ENCODE results near the gene CCBE1.

The CCBE1 gene

DNA sequence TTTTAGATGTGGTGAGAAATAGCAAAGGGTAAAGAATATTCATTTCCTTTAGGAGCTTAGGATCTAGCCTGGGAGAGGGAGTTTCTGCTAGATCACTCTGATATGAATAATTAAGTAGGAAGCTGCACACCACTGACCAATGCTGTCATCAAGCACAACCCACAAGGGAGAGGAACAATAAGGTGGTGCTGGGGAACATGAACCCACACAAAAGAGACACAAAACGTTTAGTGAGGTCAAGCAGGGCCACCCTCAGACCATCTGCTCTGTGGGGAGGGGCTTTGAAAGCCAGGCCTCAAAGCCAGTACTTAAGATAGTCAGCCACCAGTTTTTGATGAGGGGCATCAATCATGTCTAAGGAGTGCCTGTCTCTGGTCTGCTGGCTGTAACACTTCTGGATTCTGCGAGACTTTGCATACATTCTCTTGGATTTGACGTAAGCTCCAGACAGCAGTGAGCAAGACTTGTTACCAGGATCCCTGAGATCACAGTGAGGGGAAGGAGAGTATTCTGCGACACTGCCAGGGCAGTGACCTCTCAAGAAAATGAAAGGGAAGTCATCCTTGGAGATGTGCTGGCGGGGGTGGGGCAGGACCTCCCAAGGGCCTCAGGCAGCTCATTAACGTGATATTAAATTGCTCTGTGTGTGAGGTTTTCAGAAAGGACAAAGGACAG, 127.0 kb downstream of the CCBE1 start:
- no peak for DNase-seq (ENCODE audit: low read depth in 2 of 2)

GRCh38 chr18:59569390-59569791, 127.8 kb downstream of the CCBE1 start:
- DNase-seq (ENCODE audit: low read depth in 2 of 2), result no peak

- no peak for DNase-seq (ENCODE audit: low read depth in 2 of 2)
Observed at GRCh38 chr18:59567431-59567830, 129.8 kb downstream of the CCBE1 start.

- no peak for DNase-seq (ENCODE audit: low read depth in 2 of 2)
Observed at GRCh38 chr18:59566533-59566971, 130.7 kb downstream of the CCBE1 start.

DNA sequence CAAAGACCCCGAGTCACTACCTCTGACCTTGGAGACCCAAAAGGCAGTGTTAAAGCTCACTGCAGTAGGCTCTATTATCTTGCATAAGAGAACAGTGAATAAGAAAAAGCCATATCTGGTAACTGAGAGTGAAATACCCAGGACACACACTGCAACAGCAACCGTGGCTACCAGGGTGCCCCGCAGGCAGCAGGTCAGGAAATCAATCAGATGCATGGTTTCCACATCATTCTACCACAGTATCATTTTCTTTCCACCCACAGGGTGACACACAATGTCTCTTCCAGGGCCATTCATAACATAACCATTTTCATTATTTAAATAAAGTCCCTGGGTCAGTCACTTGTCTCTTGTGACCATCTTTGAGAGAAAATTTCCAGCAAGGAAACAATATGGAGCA, 131.3 kb downstream of the CCBE1 start:
- no peak for DNase-seq (ENCODE audit: low read depth in 2 of 2)

DNA sequence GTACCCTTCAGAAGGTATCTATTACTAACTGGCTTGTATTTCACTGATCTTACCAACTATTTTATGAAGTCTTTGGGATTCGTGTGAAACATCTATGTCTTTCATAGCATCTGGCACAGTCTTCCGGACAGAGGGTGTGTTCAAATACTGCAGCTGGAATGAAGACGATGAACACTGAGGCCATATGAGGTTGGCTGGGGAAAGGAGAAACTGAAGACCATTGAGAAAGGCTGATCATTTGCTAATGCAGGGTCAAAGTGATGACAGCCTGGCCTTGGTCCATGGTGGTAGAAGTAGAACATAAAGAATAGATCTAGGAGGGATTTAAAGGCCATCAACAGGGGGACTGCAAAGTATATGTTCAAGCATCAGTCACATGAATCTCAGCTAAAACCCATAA, 132.7 kb downstream of the CCBE1 start:
- no peak for DNase-seq (ENCODE audit: low read depth in 2 of 2)

GRCh38 chr18:59563176-59563785, 133.9 kb downstream of the CCBE1 start:
- no peak for DNase-seq (ENCODE audit: low read depth in 2 of 2)

- no peak for DNase-seq (ENCODE audit: low read depth in 2 of 2)
Observed at GRCh38 chr18:59562751-59563150, 134.5 kb downstream of the CCBE1 start.

- DNase-seq (ENCODE audit: low read depth in 2 of 2), result no peak
Observed at GRCh38 chr18:59561612-59562011, 135.6 kb downstream of the CCBE1 start.

GRCh38 chr18:59560556-59560955, 136.7 kb downstream of the CCBE1 start:
- DNase-seq (ENCODE audit: low read depth in 2 of 2), result no peak

DNA sequence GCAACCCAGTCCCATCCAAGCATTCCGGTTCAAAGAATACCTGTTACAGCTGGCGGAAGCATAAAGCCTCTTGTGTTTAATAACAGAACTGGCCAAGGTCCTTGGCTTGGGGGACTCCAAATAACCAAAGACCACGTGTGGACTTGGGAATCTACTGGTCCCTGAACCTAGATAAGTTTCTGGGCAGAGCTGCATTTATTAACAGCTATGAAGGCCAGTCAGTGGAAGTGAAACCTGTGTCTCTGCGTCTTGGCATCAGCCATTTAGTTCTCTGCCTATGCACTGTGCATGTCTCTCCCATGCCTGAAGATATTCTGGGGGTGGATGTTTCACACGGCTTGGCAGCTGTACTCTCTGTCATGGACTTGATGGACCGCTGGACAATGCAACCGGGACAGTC, 137.7 kb downstream of the CCBE1 start:
- no peak for DNase-seq (ENCODE audit: low read depth in 2 of 2)

DNA sequence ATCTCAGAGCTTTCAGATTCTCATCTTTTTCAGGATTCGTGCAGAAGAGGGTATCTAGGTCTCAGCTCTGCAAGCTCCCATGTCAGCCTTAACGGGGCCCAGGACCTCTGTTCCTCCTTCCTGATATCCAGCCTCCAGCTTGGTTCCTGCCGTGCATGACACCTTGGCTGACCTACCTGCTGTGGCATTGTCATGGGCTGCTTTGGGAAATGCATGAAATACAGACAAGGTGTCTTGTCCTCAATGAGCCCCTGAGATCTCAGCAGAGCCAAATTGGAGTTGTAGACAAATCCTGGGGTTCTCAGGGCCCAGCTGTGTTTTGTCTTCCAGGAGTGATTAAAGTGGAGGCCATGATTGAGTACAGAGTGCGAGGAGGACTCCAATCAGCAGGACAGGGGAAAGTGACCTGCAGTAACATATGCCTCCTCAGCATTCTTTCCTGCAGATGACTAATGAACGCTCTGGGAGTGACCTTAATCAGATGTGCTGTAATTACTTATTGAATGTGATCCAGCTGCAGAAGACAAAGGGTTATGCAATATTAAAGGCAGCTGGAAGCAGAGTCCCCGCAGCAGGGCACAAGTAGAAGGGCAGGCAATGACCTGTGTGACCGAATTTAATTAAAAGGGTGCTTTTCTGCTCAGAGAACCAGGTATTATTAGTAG, 141.1 kb downstream of the CCBE1 start:
- DNase-seq (ENCODE audit: low read depth in 2 of 2), result no peak

DNA sequence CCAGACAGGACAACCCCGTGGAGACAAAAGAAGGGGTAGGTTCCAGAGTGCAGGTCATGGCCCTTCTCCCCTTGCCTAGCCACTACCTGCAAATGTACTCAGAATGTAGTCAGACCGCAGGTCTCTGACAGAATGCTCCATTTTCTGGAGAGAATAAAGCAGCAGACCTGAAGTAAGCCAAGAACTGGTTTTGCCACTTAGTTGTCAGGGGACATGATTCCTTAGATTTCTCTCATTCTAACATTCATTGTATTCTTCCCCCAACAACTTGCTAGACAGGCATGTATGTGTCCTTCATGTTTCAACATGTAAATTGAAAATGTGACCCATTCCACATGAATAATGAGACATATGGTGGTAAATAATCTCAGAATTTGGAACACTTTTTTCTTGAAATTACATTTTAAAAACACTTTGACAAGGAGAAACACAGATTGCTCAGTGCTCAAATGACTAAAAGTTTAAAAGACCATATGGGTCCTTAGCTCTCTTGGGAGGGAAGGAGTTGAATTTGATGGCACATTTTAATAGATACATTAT, 142.4 kb downstream of the CCBE1 start:
- no peak for DNase-seq (ENCODE audit: low read depth in 2 of 2)

- DNase-seq (ENCODE audit: low read depth in 2 of 2), result no peak
Observed at GRCh38 chr18:59553273-59553870, 143.9 kb downstream of the CCBE1 start.

DNA sequence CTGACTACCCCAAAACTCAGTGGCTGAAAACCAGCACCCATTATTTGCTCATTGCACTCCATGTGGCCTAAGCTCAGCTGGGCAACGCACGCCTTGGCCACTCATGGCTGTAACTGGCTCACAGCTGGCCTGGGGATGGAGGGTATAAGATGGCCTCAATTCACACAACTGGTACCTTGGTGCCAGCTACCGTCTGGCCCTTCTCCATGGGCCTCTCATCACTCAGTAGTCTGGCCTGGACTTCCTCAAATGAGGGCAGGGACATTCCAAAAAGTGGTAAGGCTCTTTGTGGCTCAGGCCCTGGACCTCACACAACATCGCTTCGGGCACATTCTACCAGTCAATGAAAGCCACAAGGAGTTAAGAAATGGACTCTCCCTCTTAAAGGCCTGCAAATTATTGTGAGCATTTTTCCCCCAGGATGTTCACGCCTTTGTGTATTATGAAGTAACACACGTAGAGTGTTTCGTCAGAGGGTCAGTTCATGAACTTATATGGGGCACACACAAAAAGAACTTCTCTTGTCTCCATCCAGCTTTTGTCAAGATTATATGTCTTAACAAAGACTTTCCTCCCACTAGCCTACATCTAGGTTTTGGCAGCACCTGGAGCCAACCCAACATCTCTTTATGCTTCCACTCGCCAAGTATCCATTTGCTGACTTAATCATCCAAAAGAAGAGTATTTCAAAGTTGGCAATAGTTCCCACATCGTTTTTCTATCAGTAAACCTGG, 145.2 kb downstream of the CCBE1 start:
- no peak for DNase-seq (ENCODE audit: low read depth in 2 of 2)

DNA sequence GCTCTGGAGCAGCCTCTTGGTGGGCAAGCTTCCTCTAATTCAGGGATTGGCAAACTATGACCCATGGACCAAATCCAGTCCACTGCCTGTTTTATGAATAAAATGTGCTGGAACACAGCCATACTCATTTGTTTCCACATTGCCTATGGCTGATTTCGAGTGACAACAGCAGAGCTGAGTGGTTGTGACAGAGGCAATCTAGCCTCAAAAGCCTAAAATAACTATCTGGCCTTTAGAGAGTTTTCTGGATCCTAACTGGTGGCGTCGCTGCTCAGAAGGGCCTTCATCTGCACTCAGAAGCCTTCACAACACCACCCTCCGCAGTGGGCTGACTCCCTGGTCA, 147.1 kb downstream of the CCBE1 start:
- DNase-seq (ENCODE audit: low read depth in 2 of 2), result no peak

- no peak for DNase-seq (ENCODE audit: low read depth in 2 of 2)
Observed at GRCh38 chr18:59549503-59550173, 147.6 kb downstream of the CCBE1 start.

DNA sequence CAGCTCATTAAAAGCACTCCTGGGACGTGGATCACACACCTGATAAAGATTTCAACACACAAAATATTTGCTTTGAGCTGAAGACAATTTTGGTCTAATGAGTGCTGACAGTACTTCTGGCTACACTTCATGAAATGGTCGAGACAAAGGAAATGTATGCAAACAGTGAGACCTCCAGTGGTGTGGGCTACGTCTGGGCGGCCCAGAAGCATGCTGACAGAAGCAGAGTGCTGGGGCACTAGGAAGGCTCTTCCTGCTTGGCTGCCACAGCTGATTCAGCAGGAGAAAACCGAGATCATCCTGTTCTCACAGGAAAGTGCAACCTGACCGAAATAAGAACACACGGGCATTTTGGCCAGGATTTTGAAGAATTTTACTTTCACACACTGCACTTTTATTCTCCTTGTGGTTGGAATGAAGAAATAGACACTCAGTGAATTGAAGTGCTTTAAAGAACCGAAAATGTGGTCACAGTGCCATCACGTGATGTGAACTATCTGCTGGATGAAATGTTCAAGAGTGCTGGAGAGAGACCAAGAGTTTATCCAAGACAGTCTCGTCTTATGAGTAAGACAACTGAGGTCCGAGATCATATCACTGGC, 149.5 kb downstream of the CCBE1 start:
- no peak for DNase-seq (ENCODE audit: low read depth in 2 of 2)

- no peak for DNase-seq (ENCODE audit: low read depth in 2 of 2)
Observed at GRCh38 chr18:59546188-59546587, 151.0 kb downstream of the CCBE1 start.

DNA sequence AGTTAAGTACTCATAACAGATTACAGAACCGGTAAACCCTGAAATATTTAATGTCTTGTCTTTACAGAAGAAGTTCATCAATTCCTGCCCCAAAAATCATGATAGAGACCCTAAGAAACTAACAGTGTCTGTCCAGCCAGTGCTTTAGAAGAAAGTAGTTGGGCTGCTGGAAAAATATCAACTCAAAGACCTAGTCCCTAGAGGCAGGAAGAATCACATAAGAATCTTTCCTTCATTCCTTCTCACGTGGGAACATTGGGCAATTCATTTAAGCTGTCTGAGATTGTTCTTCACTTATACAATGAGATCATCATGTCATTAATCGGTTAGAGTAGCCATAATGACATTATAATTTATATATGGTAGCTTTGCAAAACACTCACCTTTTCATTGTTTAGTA, 156.4 kb downstream of the CCBE1 start:
- no peak for DNase-seq (ENCODE audit: low read depth in 2 of 2)

- no peak for DNase-seq (ENCODE audit: low read depth in 2 of 2)
Observed at GRCh38 chr18:59540346-59540745, 156.9 kb downstream of the CCBE1 start.

Data from stimulated activated CD8-positive, alpha-beta memory T cell treated with anti-CD3 and anti-CD28 coated beads, Interleukin-15, amount 100 ng/mL, for 4 hours (primary cell).